OCI-LY1 (cell line): ENCODE results near the gene KLF7.

Experiments
- H2AFZ ChIP-seq: fragments of 200-600 bp; sonication (generic), shearing (Covaris generic); 2 replicates; pipeline ENCODE4 v1.6.0; 2014; ENCODE audit warnings: antibody characterized with exemption, mild to moderate bottlenecking, low read length
- H3F3A ChIP-seq: fragments of 200-600 bp; sonication (generic), shearing (Covaris generic); 2 replicates; pipeline ENCODE4 v1.6.0; 2014; ENCODE audit warnings: mild to moderate bottlenecking, antibody characterized with exemption, low read length, moderate library complexity; ENCODE audit not compliant: insufficient read depth
- H3K27ac ChIP-seq: fragments of 200-600 bp; sonication (generic); 2 replicates; pipeline ENCODE4 v1.5.1; 2014; ENCODE audit warnings: low read length, mixed run types, mild to moderate bottlenecking, low read depth; ENCODE audit not compliant: poor library complexity, severe bottlenecking
- H3K27me3 ChIP-seq: fragments of 200-600 bp; sonication (generic); 2 replicates; pipeline ENCODE4 v1.6.0; 2014; ENCODE audit warnings: antibody characterized with exemption, mild to moderate bottlenecking, low read length, moderate library complexity; ENCODE audit not compliant: insufficient read depth
- H3K36me3 ChIP-seq: fragments of 200-600 bp; sonication (generic); 2 replicates; pipeline ENCODE4 v1.6.1; 2014; ENCODE audit warnings: mild to moderate bottlenecking, antibody characterized with exemption, low read length, moderate library complexity, mixed read lengths; ENCODE audit not compliant: insufficient read depth
- H3K4me1 ChIP-seq: fragments of 200-600 bp; sonication (generic); 2 replicates; pipeline ENCODE4 v1.5.1; 2014; ENCODE audit warnings: mild to moderate bottlenecking, low read length, moderate library complexity; ENCODE audit not compliant: insufficient read depth, severe bottlenecking
- H3K4me2 ChIP-seq: fragments of 200-600 bp; sonication (generic), shearing (Covaris generic); 2 replicates; pipeline ENCODE4 v1.6.1; 2014; ENCODE audit warnings: low read length
- H3K4me3 ChIP-seq: fragments of 200-600 bp; sonication (generic); 2 replicates; pipeline ENCODE4 v1.5.1; 2014; ENCODE audit warnings: low read length, low read depth, mild to moderate bottlenecking, mixed read lengths; ENCODE audit not compliant: poor library complexity, severe bottlenecking
- H3K79me2 ChIP-seq: fragments of 200-600 bp; shearing (Covaris generic); 2 replicates; pipeline ENCODE4 v1.6.1; 2016; ENCODE audit warnings: mixed run types, low read length, mixed read lengths; ENCODE audit not compliant: insufficient read depth
- H3K9ac ChIP-seq: fragments of 200-600 bp; sonication (generic), shearing (Covaris generic); 2 replicates; pipeline ENCODE4 v1.6.1; 2014; ENCODE audit warnings: mild to moderate bottlenecking, low read length, mixed read lengths
- H3K9me2 ChIP-seq: fragments of 200-600 bp; sonication (generic), shearing (Covaris generic); 2 replicates; pipeline ENCODE4 v1.6.1; 2014; ENCODE audit warnings: low read depth, mild to moderate bottlenecking, low read length, mixed read lengths
- H3K9me3 ChIP-seq: fragments of 200-600 bp; shearing (Covaris generic); 2 replicates; pipeline ENCODE4 v1.6.1; 2014; ENCODE audit warnings: low read length, mixed read lengths
- H4K20me1 ChIP-seq: fragments of 200-600 bp; sonication (generic), shearing (Covaris generic); 2 replicates; pipeline ENCODE4 v1.6.0; 2016; ENCODE audit warnings: mild to moderate bottlenecking, low read length; ENCODE audit not compliant: insufficient read depth
- EZH2 ChIP-seq: fragments of 200-600 bp; sonication (generic), shearing (Covaris generic); IDR thresholded peaks from 2 replicates; pipeline ENCODE4 v1.8.0; 2017; ENCODE audit warnings: borderline replicate concordance, mixed run types, mild to moderate bottlenecking, antibody characterized with exemption, low read length, moderate library complexity, mixed read lengths
- TF ChIP-seq, protein P1 (sequence below): fragments of 200-600 bp; sonication (generic), shearing (Covaris generic); IDR thresholded peaks from 2 replicates; pipeline ENCODE4 v1.5.1; 2017; ENCODE audit warnings: mild to moderate bottlenecking, antibody characterized with exemption, low read length, moderate library complexity, mixed read lengths

The KLF7 gene

GRCh38 chr2:207075456-207075855 lies 90.3 kb downstream of the KLF7 start:
- H3F3A ChIP-seq = no peaks in the 10 kb centered on the region

GRCh38 chr2:207073801-207074678 lies 91.7 kb downstream of the KLF7 start:
- Histone ChIP-seq H3K27me3 (0 out of 2 replicates have a peak, but pooled peaks cover 5% of the 10 kb centered on the region), H3F3A (no peaks in the 10 kb centered on the region), H3K79me2 (no peaks in the 10 kb centered on the region), H4K20me1 (no peaks in the 10 kb centered on the region), H3K9ac (no peak overlapping the region), H2AFZ (no peak overlapping the region), H3K4me1 (no peaks in the 10 kb centered on the region), H3K27ac (no peak overlapping the region), H3K4me2 (no peak overlapping the region), H3K36me3 (no peaks in the 10 kb centered on the region), H3K4me3 (no peak overlapping the region), H3K9me3 (no peaks in the 10 kb centered on the region), H3K9me2 (no peaks in the 10 kb centered on the region)
- TF ChIP-seq EZH2 = no peak
- TF ChIP-seq, protein P1, sequence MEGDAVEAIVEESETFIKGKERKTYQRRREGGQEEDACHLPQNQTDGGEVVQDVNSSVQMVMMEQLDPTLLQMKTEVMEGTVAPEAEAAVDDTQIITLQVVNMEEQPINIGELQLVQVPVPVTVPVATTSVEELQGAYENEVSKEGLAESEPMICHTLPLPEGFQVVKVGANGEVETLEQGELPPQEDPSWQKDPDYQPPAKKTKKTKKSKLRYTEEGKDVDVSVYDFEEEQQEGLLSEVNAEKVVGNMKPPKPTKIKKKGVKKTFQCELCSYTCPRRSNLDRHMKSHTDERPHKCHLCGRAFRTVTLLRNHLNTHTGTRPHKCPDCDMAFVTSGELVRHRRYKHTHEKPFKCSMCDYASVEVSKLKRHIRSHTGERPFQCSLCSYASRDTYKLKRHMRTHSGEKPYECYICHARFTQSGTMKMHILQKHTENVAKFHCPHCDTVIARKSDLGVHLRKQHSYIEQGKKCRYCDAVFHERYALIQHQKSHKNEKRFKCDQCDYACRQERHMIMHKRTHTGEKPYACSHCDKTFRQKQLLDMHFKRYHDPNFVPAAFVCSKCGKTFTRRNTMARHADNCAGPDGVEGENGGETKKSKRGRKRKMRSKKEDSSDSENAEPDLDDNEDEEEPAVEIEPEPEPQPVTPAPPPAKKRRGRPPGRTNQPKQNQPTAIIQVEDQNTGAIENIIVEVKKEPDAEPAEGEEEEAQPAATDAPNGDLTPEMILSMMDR = no peak

More at GRCh38 chr2:207075456-207075855, 90.3 kb downstream of the KLF7 start:
- H3K4me2 ChIP-seq = no peak overlapping the region
- H3K9ac ChIP-seq = no peak overlapping the region
- no peaks in the 10 kb centered on the region for H3K79me2 ChIP-seq
- no peaks in the 10 kb centered on the region for H4K20me1 ChIP-seq
- H3K36me3 ChIP-seq = no peaks in the 10 kb centered on the region
- H3K4me3 ChIP-seq = no peak overlapping the region
- no peak for TF ChIP-seq EZH2
- TF ChIP-seq, protein P1 = no peak
- H3K9me3 ChIP-seq = no peaks in the 10 kb centered on the region
- no peak overlapping the region for H3K27ac ChIP-seq
- H3K27me3 ChIP-seq = 0 out of 2 replicates have a peak, but pooled peaks cover 5% of the 10 kb centered on the region
- H2AFZ ChIP-seq = no peak overlapping the region
- no peaks in the 10 kb centered on the region for H3K9me2 ChIP-seq
- H3K4me1 ChIP-seq = no peaks in the 10 kb centered on the region

- H4K20me1 ChIP-seq = no peaks in the 10 kb centered on the region
- TF ChIP-seq EZH2 = no peak
- no peaks in the 10 kb centered on the region for H3F3A ChIP-seq
- no peak overlapping the region for H2AFZ ChIP-seq
- no peak overlapping the region for H3K27ac ChIP-seq
- no peaks in the 10 kb centered on the region for H3K36me3 ChIP-seq
- no peaks in the 10 kb centered on the region for H3K9me3 ChIP-seq
- no peak overlapping the region for H3K9ac ChIP-seq
- H3K4me2 ChIP-seq = no peak overlapping the region
- no peak overlapping the region for H3K4me3 ChIP-seq
- H3K79me2 ChIP-seq = no peaks in the 10 kb centered on the region
- H3K9me2 ChIP-seq = no peaks in the 10 kb centered on the region
- H3K4me1 ChIP-seq = no peaks in the 10 kb centered on the region
- H3K27me3 ChIP-seq = 0 out of 2 replicates have a peak, but pooled peaks cover 5% of the 10 kb centered on the region
Observed at GRCh38 chr2:207073412-207073800, 92.3 kb downstream of the KLF7 start.
